ENCODE data around the gene DGCR8. TPM values are rescaled to one million over a fixed set of nuclear protein-coding genes. Genes with fewer than 3 reads are reported as not detected.

Gene DGCR8
- total and polyA plus RNA-seq, 2 donors, result 20.3 to 22.5 TPM

DNA sequence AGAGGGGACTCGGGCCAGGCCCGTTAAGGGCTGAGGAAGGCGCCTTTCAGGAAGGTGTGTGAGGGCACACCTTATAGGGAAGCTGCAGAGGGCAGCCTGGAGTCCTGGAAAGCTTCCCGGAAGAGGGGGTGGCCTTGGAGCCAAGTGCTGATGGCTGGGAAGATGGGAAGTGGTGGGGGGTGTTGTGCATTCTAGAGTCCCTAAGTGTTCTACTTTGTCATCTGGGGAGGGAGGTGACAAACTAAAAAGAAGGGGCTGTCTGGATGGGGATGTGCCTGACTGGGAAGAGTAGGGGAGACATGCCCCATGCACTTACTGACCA is 58.3 kb downstream of the DGCR8 start:
- 94% methylated on average over 4 of the region's 4 CpGs for WGBS
- DNase-seq (ENCODE audit: low read depth in 6 of 9, low spot score in 9 of 9), result no peak
- Histone ChIP-seq H3K4me1 (ENCODE audit: control insufficient read depth in 2 of 2, insufficient read depth in 2 of 2, low read length in 2 of 2) (peaks cover 0 to 7% of the 10 kb centered on the region in 2 donors), H3K27ac (ENCODE audit: low read depth in 1 of 2, low read length in 1 of 2) (no peak overlapping the region), H3K9me3 (ENCODE audit: control insufficient read depth in 2 of 2, insufficient read depth in 1 of 2, low read length in 1 of 2) (no peaks in the 10 kb centered on the region), H3K36me3 (ENCODE audit: control insufficient read depth in 2 of 2, insufficient read depth in 2 of 2, low read length in 1 of 2) (peaks cover 4 to 26% of the 10 kb centered on the region in 2 donors), H3K4me3 (ENCODE audit: low read length in 2 of 2) (no peak overlapping the region), H3K27me3 (ENCODE audit: control insufficient read depth in 2 of 2, insufficient read depth in 1 of 2, low read length in 1 of 2) (no peaks in the 10 kb centered on the region)

GRCh38 chr22:20138868-20139267 is 58.8 kb downstream of the DGCR8 start:
- Histone ChIP-seq H3K4me1 (ENCODE audit: control insufficient read depth in 2 of 2, insufficient read depth in 2 of 2, low read length in 2 of 2) (peaks cover 0 to 7% of the 10 kb centered on the region in 2 donors), H3K27me3 (ENCODE audit: control insufficient read depth in 2 of 2, insufficient read depth in 1 of 2, low read length in 1 of 2) (no peaks in the 10 kb centered on the region), H3K9me3 (ENCODE audit: control insufficient read depth in 2 of 2, insufficient read depth in 1 of 2, low read length in 1 of 2) (no peaks in the 10 kb centered on the region), H3K27ac (ENCODE audit: low read depth in 1 of 2, low read length in 1 of 2) (no peak overlapping the region), H3K4me3 (ENCODE audit: low read length in 2 of 2) (no peak overlapping the region), H3K36me3 (ENCODE audit: control insufficient read depth in 2 of 2, insufficient read depth in 2 of 2, low read length in 1 of 2) (peaks cover 4 to 31% of the 10 kb centered on the region in 2 donors)
- WGBS, result 90% methylated on average over 16 of the region's 16 CpGs
- DNase-seq (ENCODE audit: low read depth in 6 of 9, low spot score in 9 of 9), result no peak

GRCh38 chr22:20139391-20140106 is 59.5 kb downstream of the DGCR8 start:
- Histone ChIP-seq H3K9me3 (ENCODE audit: control insufficient read depth in 2 of 2, insufficient read depth in 1 of 2, low read length in 1 of 2) (no peaks in the 10 kb centered on the region), H3K4me3 (ENCODE audit: low read length in 2 of 2) (no peak overlapping the region), H3K4me1 (ENCODE audit: control insufficient read depth in 2 of 2, insufficient read depth in 2 of 2, low read length in 2 of 2) (peaks cover 0 to 7% of the 10 kb centered on the region in 2 donors), H3K27me3 (ENCODE audit: control insufficient read depth in 2 of 2, insufficient read depth in 1 of 2, low read length in 1 of 2) (no peaks in the 10 kb centered on the region), H3K27ac (ENCODE audit: low read depth in 1 of 2, low read length in 1 of 2) (no peak overlapping the region), H3K36me3 (ENCODE audit: control insufficient read depth in 2 of 2, insufficient read depth in 2 of 2, low read length in 1 of 2) (peaks cover 4 to 35% of the 10 kb centered on the region in 2 donors)
- no peak for DNase-seq (ENCODE audit: low read depth in 6 of 9, low spot score in 9 of 9)
- 98% methylated on average over 36 of the region's 36 CpGs for WGBS

- H3K4me3 ChIP-seq (ENCODE audit: low read length in 2 of 2), result no peak overlapping the region
- peaks cover 4 to 38% of the 10 kb centered on the region in 2 donors for H3K36me3 ChIP-seq (ENCODE audit: control insufficient read depth in 2 of 2, insufficient read depth in 2 of 2, low read length in 1 of 2)
- H3K27me3 ChIP-seq (ENCODE audit: control insufficient read depth in 2 of 2, insufficient read depth in 1 of 2, low read length in 1 of 2), result no peaks in the 10 kb centered on the region
- 97% methylated on average over 11 of the region's 11 CpGs for WGBS
- no peaks in the 10 kb centered on the region for H3K9me3 ChIP-seq (ENCODE audit: control insufficient read depth in 2 of 2, insufficient read depth in 1 of 2, low read length in 1 of 2)
- DNase-seq (ENCODE audit: low read depth in 6 of 9, low spot score in 9 of 9), result no peak
- no peak overlapping the region for H3K27ac ChIP-seq (ENCODE audit: low read depth in 1 of 2, low read length in 1 of 2)
- peaks cover 0 to 7% of the 10 kb centered on the region in 2 donors for H3K4me1 ChIP-seq (ENCODE audit: control insufficient read depth in 2 of 2, insufficient read depth in 2 of 2, low read length in 2 of 2)
These were observed 60.0 kb downstream of the DGCR8 start for GRCh38 chr22:20140107-20140445.

DNA sequence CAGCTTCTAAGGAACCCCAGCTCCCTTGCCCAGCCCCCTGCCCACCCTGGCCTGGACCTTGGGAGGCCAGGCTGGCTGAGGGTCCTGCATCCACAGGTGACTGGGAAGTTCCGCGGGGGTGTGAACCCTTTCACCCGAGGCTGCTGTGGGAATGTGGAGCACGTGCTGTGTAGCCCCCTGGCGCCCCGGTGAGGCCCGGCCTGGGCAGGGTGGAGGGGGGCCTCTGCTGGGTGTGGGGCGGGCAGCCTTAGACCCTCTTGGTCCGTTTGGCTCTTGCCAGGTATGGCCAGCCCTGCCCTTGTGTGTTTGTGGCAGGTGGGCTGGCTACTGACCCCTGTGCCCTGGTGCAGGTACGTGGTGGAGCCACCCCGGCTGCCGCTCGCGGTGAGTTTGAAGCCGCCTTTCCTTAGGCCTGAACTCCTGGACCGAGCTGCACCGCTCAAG is 60.5 kb downstream of the DGCR8 start:
- Histone ChIP-seq H3K36me3 (ENCODE audit: control insufficient read depth in 2 of 2, insufficient read depth in 2 of 2, low read length in 1 of 2) (peaks cover 4 to 43% of the 10 kb centered on the region in 2 donors), H3K9me3 (ENCODE audit: control insufficient read depth in 2 of 2, insufficient read depth in 1 of 2, low read length in 1 of 2) (no peaks in the 10 kb centered on the region), H3K27me3 (ENCODE audit: control insufficient read depth in 2 of 2, insufficient read depth in 1 of 2, low read length in 1 of 2) (no peaks in the 10 kb centered on the region), H3K4me3 (ENCODE audit: low read length in 2 of 2) (no peak overlapping the region), H3K4me1 (ENCODE audit: control insufficient read depth in 2 of 2, insufficient read depth in 2 of 2, low read length in 2 of 2) (peaks cover 0 to 7% of the 10 kb centered on the region in 2 donors), H3K27ac (ENCODE audit: low read depth in 1 of 2, low read length in 1 of 2) (no peak overlapping the region)
- WGBS, result 97% methylated on average over 17 of the region's 17 CpGs
- no peak for DNase-seq (ENCODE audit: low read depth in 6 of 9, low spot score in 9 of 9)

- no peak overlapping the region for H3K4me3 ChIP-seq (ENCODE audit: low read length in 2 of 2)
- H3K36me3 ChIP-seq (ENCODE audit: control insufficient read depth in 2 of 2, insufficient read depth in 2 of 2, low read length in 1 of 2), result peaks cover 2 to 44% of the 10 kb centered on the region in 2 donors
- H3K4me1 ChIP-seq (ENCODE audit: control insufficient read depth in 2 of 2, insufficient read depth in 2 of 2, low read length in 2 of 2), result peaks cover 0 to 3% of the 10 kb centered on the region in 2 donors
- no peak for DNase-seq (ENCODE audit: low read depth in 6 of 9, low spot score in 9 of 9)
- H3K27me3 ChIP-seq (ENCODE audit: control insufficient read depth in 2 of 2, insufficient read depth in 1 of 2, low read length in 1 of 2), result no peaks in the 10 kb centered on the region
- WGBS, result 97% methylated on average over 22 of the region's 22 CpGs
- H3K27ac ChIP-seq (ENCODE audit: low read depth in 1 of 2, low read length in 1 of 2), result no peak overlapping the region
- no peaks in the 10 kb centered on the region for H3K9me3 ChIP-seq (ENCODE audit: control insufficient read depth in 2 of 2, insufficient read depth in 1 of 2, low read length in 1 of 2)
These were observed 61.4 kb downstream of the DGCR8 start for GRCh38 chr22:20141186-20142077.

DNA sequence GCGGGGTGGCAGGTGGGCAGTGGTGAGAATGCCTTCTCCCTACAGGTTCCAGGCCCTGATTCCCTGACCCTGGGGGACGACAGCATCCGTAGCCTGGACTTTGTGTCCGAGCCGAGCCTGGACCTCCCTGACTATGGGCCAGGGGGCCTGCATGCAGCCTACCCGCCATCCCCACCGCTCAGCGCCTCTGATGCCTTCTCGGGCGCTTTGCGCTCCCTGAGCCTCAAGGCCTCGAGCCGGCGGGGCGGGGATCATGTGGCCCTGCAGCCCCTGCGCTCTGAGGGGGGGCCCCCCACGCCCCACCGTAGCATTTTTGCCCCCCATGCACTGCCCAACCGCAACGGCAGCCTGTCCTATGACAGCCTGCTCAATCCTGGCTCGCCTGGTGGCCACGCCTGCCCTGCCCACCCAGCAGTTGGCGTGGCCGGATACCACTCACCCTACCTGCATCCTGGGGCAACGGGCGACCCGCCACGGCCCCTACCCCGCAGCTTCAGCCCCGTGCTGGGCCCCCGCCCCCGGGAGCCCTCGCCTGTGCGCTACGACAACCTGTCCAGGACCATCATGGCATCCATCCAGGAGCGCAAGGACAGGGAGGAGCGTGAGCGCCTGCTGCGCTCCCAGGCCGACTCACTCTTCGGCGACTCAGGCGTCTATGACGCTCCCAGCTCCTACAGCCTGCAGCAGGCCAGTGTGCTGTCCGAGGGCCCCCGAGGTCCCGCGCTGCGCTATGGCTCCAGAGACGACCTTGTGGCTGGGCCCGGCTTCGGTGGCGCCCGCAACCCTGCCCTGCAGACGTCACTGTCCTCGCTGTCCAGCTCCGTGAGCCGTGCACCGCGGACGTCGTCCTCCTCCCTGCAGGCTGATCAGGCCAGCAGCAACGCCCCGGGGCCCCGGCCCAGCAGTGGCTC is 62.9 kb downstream of the DGCR8 start:
- no peak overlapping the region for H3K4me3 ChIP-seq (ENCODE audit: low read length in 2 of 2)
- WGBS, result 98% methylated on average over 65 of the region's 65 CpGs
- H3K36me3 ChIP-seq (ENCODE audit: control insufficient read depth in 2 of 2, insufficient read depth in 2 of 2, low read length in 1 of 2), result peaks cover 2 to 44% of the 10 kb centered on the region in 2 donors
- H3K27ac ChIP-seq (ENCODE audit: low read depth in 1 of 2, low read length in 1 of 2), result no peak overlapping the region
- no peaks in the 10 kb centered on the region for H3K27me3 ChIP-seq (ENCODE audit: control insufficient read depth in 2 of 2, insufficient read depth in 1 of 2, low read length in 1 of 2)
- no peak for DNase-seq (ENCODE audit: low read depth in 6 of 9, low spot score in 9 of 9)
- no peaks in the 10 kb centered on the region for H3K4me1 ChIP-seq (ENCODE audit: control insufficient read depth in 2 of 2, insufficient read depth in 2 of 2, low read length in 2 of 2)
- H3K9me3 ChIP-seq (ENCODE audit: control insufficient read depth in 2 of 2, insufficient read depth in 1 of 2, low read length in 1 of 2), result no peaks in the 10 kb centered on the region

- DNase-seq (ENCODE audit: low read depth in 6 of 9, low spot score in 9 of 9), result no peak
- Histone ChIP-seq H3K36me3 (ENCODE audit: control insufficient read depth in 2 of 2, insufficient read depth in 2 of 2, low read length in 1 of 2) (peaks cover 2 to 45% of the 10 kb centered on the region in 2 donors), H3K4me1 (ENCODE audit: control insufficient read depth in 2 of 2, insufficient read depth in 2 of 2, low read length in 2 of 2) (no peaks in the 10 kb centered on the region), H3K27ac (ENCODE audit: low read depth in 1 of 2, low read length in 1 of 2) (no peak overlapping the region), H3K4me3 (ENCODE audit: low read length in 2 of 2) (no peak overlapping the region), H3K27me3 (ENCODE audit: control insufficient read depth in 2 of 2, insufficient read depth in 1 of 2, low read length in 1 of 2) (no peaks in the 10 kb centered on the region), H3K9me3 (ENCODE audit: control insufficient read depth in 2 of 2, insufficient read depth in 1 of 2, low read length in 1 of 2) (no peaks in the 10 kb centered on the region)
- 97% methylated on average over 19 of the region's 19 CpGs for WGBS
These were observed 64.0 kb downstream of the DGCR8 start for GRCh38 chr22:20143883-20144665.
